Neural cell (in vitro differentiated cells): ENCODE results near the gene CABP5. TPM values are rescaled to one million over a fixed set of nuclear protein-coding genes. Genes with fewer than 3 reads are reported as not detected.

Experiments
- H2AFZ ChIP-seq: fragments of 200-600, 300-800 bp; sonication (generic), shearing (Covaris generic); 2 replicates; pipeline ENCODE4 v1.6.0; 2014; ENCODE audit warnings: low read depth, mild to moderate bottlenecking, antibody characterized with exemption, low read length, moderate library complexity
- H3F3A ChIP-seq: fragments of 200-600 bp; shearing (Covaris generic); 2 replicates; pipeline ENCODE4 v1.6.1; 2016; ENCODE audit warnings: mild to moderate bottlenecking, moderate library complexity, mixed read lengths, antibody characterized with exemption, low read length; ENCODE audit not compliant: insufficient read depth, poor library complexity, severe bottlenecking
- H3K27ac ChIP-seq: fragments of 200-600, 300-800 bp; sonication (generic), shearing (Covaris generic); 2 replicates; pipeline ENCODE4 v1.5.1; 2014; ENCODE audit warnings: mild to moderate bottlenecking, low read length, moderate library complexity
- H3K27me3 ChIP-seq: fragments of 300-800, 200-600 bp; sonication (generic), shearing (Covaris generic); 2 replicates; pipeline ENCODE4 v1.6.0; 2014; ENCODE audit warnings: mild to moderate bottlenecking, low read depth, low read length, moderate library complexity; ENCODE audit not compliant: insufficient read depth
- H3K36me3 ChIP-seq: fragments of 300-800, 200-600 bp; sonication (generic), shearing (Covaris generic); 2 replicates; pipeline ENCODE4 v1.5.1; 2014; ENCODE audit warnings: mild to moderate bottlenecking, antibody characterized with exemption, low read length, moderate library complexity; ENCODE audit not compliant: insufficient read depth
- H3K4me2 ChIP-seq: fragments of 300-800, 200-600 bp; sonication (generic), shearing (Covaris generic); 2 replicates; pipeline ENCODE4 v1.6.0; 2014; ENCODE audit warnings: mild to moderate bottlenecking, low read length
- H3K4me3 ChIP-seq: fragments of 300-800, 200-600 bp; sonication (generic), shearing (Covaris generic); 2 replicates; pipeline ENCODE4 v1.5.1; 2014; ENCODE audit warnings: mild to moderate bottlenecking, low read length, moderate library complexity
- H3K79me2 ChIP-seq: fragments of 200-600 bp; shearing (Covaris generic); replicated peaks from 2 replicates; pipeline ENCODE4 v1.6.0; 2014; ENCODE audit warnings: mild to moderate bottlenecking, low read length, moderate library complexity; ENCODE audit not compliant: insufficient read depth
- H3K9ac ChIP-seq: fragments of 300-800, 200-600 bp; sonication (generic), shearing (Covaris generic); 2 replicates; pipeline ENCODE4 v1.6.1; 2016; ENCODE audit warnings: mild to moderate bottlenecking, low read length, mixed read lengths
- H3K9me2 ChIP-seq: fragments of 200-600 bp; shearing (Covaris generic); 2 replicates; pipeline ENCODE4 v1.6.1; 2016; ENCODE audit warnings: mild to moderate bottlenecking, low read length, mixed read lengths; ENCODE audit not compliant: insufficient read depth
- H3K9me3 ChIP-seq: fragments of 200-600, 300-800 bp; sonication (generic), shearing (Covaris generic); 2 replicates; pipeline ENCODE4 v1.6.1; 2016; ENCODE audit warnings: mild to moderate bottlenecking, mixed run types, low read length, moderate library complexity, mixed read lengths
- H4K20me1 ChIP-seq: fragments of 200-600 bp; shearing (Covaris generic); 2 replicates; pipeline ENCODE4 v1.6.1; 2016; ENCODE audit warnings: mild to moderate bottlenecking, mixed run types; ENCODE audit not compliant: insufficient read depth
- EP300 ChIP-seq: fragments of 450-650 bp; conservative IDR thresholded peaks from 2 replicates; pipeline ENCODE4 v1.6.1; 2014; ENCODE audit warnings: antibody characterized with exemption, mild to moderate bottlenecking, moderate library complexity; ENCODE audit not compliant: poor library complexity, severe bottlenecking
- EZH2 ChIP-seq: fragments of 200-600, 300-800 bp; shearing (Covaris generic), sonication (generic); IDR thresholded peaks from 2 replicates; pipeline ENCODE4 v1.6.1; 2014; ENCODE audit warnings: antibody characterized with exemption, low read length, borderline replicate concordance, mild to moderate bottlenecking; ENCODE audit not compliant: insufficient read depth, poor library complexity, severe bottlenecking
- MXI1 ChIP-seq: fragments of 450-650 bp; conservative IDR thresholded peaks from 2 replicates; pipeline ENCODE4 v1.6.1; 2014; ENCODE audit warnings: antibody characterized with exemption, mild to moderate bottlenecking; ENCODE audit not compliant: poor library complexity, severe bottlenecking
- POLR2AphosphoS5 ChIP-seq: IDR thresholded peaks from 2 replicates; pipeline ENCODE4 v1.6.1; 2012
- RAD21 ChIP-seq: fragments of 450-650 bp; conservative IDR thresholded peaks from 2 replicates; pipeline ENCODE4 v1.6.1; 2014; ENCODE audit warnings: antibody characterized with exemption, mild to moderate bottlenecking, moderate library complexity
- TAF1 ChIP-seq: IDR thresholded peaks from 2 replicates; pipeline ENCODE4 v1.6.1; 2012; ENCODE audit warnings: low read depth
- polyA plus RNA-seq: library from polyadenylated mRNA; depleted of rRNA; stranded (reverse); fragments of >200 nt; gene quantifications from 2 replicates; pipeline ENCODE4 v1.2.3, GENCODE V29; 2014
- TF ChIP-seq, protein P1 (sequence below): fragments of 450-650 bp; IDR thresholded peaks from 2 replicates; pipeline ENCODE4 v1.5.1; 2014; ENCODE audit warnings: antibody characterized with exemption, mild to moderate bottlenecking, moderate library complexity; ENCODE audit not compliant: poor library complexity, severe bottlenecking
- TF ChIP-seq, protein P2 (sequence below): IDR thresholded peaks from 2 replicates; pipeline ENCODE4 v1.6.1; 2012; ENCODE audit warnings: borderline replicate concordance

The CABP5 gene
- polyA plus RNA-seq, 1 donor from 2014 or later, result not detected

GRCh38 chr19:47998800-47999199, 45.1 kb downstream of the CABP5 start (continued):
- TF ChIP-seq EP300, result no peak
- TF ChIP-seq EZH2, result no peak

- Histone ChIP-seq H4K20me1 (no peaks in the 10 kb centered on the region), H3K27me3 (no peaks in the 10 kb centered on the region), H3K9ac (no peak overlapping the region)
Measured at GRCh38 chr19:47996230-47996727, 47.6 kb downstream of the CABP5 start.

GRCh38 chr19:47994209-47994802, 49.6 kb downstream of the CABP5 start, which contains the start of gene ELSPBP1:
Gene ELSPBP1 (plus strand): TSS chr19:47994632. CDS start chr19:48008668, 14,036 bp downstream.
- no peak within 1 kb of the TSS for H3K4me3 ChIP-seq
- H3F3A ChIP-seq, result no peaks in the 10 kb centered on the region
- H4K20me1 ChIP-seq, result no peaks in the 10 kb centered on the region
- no peaks in the 10 kb centered on the region for H3K9me3 ChIP-seq
- H3K27me3 ChIP-seq, result no peaks in the 10 kb centered on the region
- H3K4me2 ChIP-seq, result no peak within 1 kb of the TSS
- no peak within 1 kb of the TSS for H3K27ac ChIP-seq
- H3K36me3 ChIP-seq, result no peaks in the 10 kb centered on the region
- no peaks in the 10 kb centered on the region for H3K9me2 ChIP-seq
- no peak within 1 kb of the TSS for H2AFZ ChIP-seq
- H3K79me2 ChIP-seq, result no peaks in the 10 kb centered on the region
- H3K9ac ChIP-seq, result no peak within 1 kb of the TSS
- TF ChIP-seq, protein P1, sequence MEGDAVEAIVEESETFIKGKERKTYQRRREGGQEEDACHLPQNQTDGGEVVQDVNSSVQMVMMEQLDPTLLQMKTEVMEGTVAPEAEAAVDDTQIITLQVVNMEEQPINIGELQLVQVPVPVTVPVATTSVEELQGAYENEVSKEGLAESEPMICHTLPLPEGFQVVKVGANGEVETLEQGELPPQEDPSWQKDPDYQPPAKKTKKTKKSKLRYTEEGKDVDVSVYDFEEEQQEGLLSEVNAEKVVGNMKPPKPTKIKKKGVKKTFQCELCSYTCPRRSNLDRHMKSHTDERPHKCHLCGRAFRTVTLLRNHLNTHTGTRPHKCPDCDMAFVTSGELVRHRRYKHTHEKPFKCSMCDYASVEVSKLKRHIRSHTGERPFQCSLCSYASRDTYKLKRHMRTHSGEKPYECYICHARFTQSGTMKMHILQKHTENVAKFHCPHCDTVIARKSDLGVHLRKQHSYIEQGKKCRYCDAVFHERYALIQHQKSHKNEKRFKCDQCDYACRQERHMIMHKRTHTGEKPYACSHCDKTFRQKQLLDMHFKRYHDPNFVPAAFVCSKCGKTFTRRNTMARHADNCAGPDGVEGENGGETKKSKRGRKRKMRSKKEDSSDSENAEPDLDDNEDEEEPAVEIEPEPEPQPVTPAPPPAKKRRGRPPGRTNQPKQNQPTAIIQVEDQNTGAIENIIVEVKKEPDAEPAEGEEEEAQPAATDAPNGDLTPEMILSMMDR, result no peak
- TF ChIP-seq, protein P2, sequence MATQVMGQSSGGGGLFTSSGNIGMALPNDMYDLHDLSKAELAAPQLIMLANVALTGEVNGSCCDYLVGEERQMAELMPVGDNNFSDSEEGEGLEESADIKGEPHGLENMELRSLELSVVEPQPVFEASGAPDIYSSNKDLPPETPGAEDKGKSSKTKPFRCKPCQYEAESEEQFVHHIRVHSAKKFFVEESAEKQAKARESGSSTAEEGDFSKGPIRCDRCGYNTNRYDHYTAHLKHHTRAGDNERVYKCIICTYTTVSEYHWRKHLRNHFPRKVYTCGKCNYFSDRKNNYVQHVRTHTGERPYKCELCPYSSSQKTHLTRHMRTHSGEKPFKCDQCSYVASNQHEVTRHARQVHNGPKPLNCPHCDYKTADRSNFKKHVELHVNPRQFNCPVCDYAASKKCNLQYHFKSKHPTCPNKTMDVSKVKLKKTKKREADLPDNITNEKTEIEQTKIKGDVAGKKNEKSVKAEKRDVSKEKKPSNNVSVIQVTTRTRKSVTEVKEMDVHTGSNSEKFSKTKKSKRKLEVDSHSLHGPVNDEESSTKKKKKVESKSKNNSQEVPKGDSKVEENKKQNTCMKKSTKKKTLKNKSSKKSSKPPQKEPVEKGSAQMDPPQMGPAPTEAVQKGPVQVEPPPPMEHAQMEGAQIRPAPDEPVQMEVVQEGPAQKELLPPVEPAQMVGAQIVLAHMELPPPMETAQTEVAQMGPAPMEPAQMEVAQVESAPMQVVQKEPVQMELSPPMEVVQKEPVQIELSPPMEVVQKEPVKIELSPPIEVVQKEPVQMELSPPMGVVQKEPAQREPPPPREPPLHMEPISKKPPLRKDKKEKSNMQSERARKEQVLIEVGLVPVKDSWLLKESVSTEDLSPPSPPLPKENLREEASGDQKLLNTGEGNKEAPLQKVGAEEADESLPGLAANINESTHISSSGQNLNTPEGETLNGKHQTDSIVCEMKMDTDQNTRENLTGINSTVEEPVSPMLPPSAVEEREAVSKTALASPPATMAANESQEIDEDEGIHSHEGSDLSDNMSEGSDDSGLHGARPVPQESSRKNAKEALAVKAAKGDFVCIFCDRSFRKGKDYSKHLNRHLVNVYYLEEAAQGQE, result no peak
- TF ChIP-seq EP300 (no peak), EZH2 (no peak), RAD21 (no peak), MXI1 (no peak)

More at GRCh38 chr19:47996230-47996727, 47.6 kb downstream of the CABP5 start:
- no peaks in the 10 kb centered on the region for H3F3A ChIP-seq
- no peaks in the 10 kb centered on the region for H3K9me3 ChIP-seq
- no peaks in the 10 kb centered on the region for H3K79me2 ChIP-seq
- no peak overlapping the region for H3K4me3 ChIP-seq
- H3K9me2 ChIP-seq, result no peaks in the 10 kb centered on the region
- no peaks in the 10 kb centered on the region for H3K36me3 ChIP-seq
- H3K4me2 ChIP-seq, result no peak overlapping the region
- no peak for TF ChIP-seq EZH2
- TF ChIP-seq, protein P1, result no peak
- TF ChIP-seq RAD21, result no peak
- no peak for TF ChIP-seq POLR2AphosphoS5
- TF ChIP-seq, protein P2, result no peak
- no peak for TF ChIP-seq TAF1
- no peak for TF ChIP-seq MXI1
- no peak for TF ChIP-seq EP300
- no peak overlapping the region for H2AFZ ChIP-seq
- H3K27ac ChIP-seq, result no peak overlapping the region
